A172 (cell line): ENCODE measurements around the gene RHEX. TPM values are rescaled to one million over a fixed set of nuclear protein-coding genes. Genes with fewer than 3 reads are reported as not detected.
"Not testable (repeated sequence)": the region's sequence is repeated elsewhere in the genome, so short reads cannot be mapped to it uniquely, and the experiment has no call there.

ENCODE experiments used
- DNase-seq: peaks from one replicate; pipeline ENCODE4 v3.0.0-alpha.2; 2015; ENCODE audit warnings: low spot score
- total RNA-seq: library from RNA; depleted of rRNA; stranded (reverse); fragments of >200 nt; shearing (Covaris generic); gene quantifications from 2 replicates; pipeline ENCODE4 v1.2.3, GENCODE V29; 2014; rRNA removed

The RHEX gene, protein sequence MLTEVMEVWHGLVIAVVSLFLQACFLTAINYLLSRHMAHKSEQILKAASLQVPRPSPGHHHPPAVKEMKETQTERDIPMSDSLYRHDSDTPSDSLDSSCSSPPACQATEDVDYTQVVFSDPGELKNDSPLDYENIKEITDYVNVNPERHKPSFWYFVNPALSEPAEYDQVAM
- total RNA-seq: not detected in 2 replicates

DNA sequence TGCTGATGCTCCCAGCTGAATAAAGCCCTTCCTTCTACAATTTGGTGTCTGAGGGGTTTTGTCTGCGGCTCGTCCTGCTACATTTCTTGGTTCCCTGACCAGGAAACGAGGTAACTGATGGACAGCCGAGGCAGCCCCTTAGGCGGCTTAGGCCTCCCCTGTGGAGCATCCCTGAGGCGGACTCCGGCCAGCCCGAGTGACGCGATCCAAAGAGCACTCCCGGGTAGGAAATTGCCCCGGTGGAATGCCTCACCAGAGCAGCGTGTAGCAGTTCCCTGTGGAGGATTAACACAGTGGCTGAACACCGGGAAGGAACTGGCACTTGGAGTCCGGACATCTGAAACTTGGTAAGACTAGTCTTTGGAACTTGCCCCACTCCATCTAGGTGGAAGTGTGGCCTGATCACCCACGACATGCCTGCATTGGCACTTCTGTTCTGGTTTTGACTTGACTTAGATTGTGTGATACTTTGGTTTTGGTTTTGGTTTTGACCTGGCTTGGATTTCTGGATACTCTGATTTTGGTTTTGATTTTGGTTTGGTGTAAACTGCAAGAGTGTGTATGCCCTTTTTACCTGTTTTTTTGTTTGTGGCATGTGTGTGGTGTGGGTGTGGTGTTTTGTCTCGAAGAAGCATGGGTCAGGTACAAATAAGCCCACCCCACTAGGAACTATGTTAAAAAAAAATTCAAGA, at the start of gene RHEX:
Gene RHEX (plus strand): TSS at position 255 of the 692 bp plus-strand sequence. CDS start 44,656 bp downstream, outside the sequence.
- not testable (repeated sequence) for DNase-seq

DNA sequence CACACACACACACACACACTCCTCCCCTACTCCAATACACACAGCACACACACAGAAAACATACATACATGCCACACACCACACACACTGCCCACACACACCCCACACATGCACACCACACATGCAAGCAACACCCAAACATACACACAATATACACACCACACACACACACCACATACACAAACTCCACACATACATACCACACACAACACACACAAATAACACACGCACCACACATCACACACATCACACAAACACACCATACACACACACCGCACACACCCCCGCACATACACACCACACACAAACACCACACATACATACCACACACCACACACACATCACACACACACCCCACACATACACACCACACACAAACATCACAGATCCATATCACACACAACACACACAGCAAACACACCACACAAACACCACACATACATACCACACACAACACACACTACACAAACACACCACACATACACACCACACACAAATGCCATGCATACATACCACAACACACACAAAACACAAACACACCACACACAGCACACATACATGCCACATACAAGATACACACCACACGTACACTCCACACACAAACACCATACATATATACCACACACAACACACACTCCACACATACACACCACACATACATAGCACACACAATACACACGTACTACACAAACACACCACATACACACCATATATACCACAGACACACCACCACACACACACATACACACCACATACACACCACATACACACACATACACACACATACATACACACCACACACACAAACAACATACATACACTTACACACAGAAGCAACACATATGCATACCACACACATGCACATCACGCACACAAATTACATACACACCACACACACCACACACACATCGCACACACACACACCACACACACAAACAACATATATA, 48.8 kb upstream of the RHEX start:
- no peak for DNase-seq

DNA sequence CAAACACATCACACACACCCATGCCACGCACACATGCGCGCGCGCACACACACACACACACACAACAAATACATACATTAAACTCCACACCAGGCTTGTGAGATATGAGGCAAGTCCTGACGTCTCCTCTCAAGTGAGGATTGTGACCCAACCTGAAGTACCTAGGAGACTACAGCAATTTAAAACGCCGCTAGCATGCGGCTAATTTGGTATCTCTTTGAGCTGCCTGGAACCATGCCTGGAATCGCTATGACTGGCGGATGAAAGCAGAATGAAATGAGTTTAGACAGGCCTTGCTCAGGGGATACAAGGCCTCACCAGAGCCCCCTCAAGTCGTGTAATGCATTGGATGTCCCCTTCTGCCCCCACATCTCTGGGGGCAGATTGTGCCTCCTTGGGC, 48.1 kb upstream of the RHEX start:
- no peak for DNase-seq

DNA sequence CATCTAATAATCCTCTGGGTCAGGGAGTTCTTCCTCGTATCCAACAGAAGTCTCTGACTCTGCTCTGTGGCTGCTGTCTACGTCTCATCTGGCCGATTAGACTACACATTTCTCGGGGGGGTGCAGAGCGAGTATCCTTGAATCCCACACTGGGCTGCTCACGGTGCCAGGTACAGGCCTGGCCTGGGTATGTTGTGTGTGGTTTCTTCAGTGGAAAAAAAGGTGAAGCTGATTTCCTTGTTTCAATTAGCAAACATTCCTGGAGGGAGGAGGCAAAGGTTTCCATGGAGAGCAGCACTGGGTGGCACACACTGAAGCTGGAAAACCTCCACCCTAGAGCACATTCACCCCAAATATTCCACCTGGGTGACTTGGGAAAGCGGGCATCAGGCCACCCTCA, 47.7 kb upstream of the RHEX start:
- no peak for DNase-seq

DNA sequence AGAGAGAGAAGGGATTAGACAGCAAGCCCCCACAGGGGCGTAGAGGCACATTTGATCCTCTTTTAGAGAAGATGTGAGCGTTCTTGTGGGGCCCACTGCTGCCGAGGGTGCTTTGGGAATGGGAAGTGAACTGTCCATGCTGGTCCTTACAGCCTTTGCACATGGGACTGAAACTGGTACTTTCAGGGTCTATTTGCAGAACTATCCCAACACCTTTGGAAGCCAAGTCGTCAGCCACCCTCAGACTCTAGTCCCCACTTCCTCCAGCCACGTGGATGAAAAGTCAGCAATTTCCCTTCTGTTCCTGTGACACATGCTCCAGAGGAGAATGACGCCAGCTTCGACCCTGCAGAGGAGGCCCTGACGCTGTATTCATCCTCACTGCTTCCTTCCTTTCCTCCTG, 47.2 kb upstream of the RHEX start:
- DNase-seq: no peak

DNA sequence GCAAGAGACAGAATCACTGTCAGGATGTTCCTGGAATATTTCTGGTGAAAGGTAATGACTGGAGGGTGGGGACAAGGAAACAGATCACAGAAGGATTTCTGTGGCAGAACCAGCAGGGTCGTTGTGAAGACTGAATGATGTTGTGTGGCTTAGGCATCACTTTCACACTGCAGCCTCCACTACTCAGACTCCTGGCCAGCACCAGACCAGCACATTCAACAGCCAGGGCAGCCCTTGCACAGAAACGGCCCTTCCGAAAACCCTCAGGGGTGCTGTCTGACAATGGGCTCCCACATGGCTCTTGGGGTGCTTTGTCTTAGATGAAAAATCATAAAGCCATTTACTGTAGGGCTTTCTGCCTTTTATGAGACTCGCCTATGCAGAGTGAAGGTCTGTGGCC, 46.0 kb upstream of the RHEX start:
- DNase-seq: no peak

DNA sequence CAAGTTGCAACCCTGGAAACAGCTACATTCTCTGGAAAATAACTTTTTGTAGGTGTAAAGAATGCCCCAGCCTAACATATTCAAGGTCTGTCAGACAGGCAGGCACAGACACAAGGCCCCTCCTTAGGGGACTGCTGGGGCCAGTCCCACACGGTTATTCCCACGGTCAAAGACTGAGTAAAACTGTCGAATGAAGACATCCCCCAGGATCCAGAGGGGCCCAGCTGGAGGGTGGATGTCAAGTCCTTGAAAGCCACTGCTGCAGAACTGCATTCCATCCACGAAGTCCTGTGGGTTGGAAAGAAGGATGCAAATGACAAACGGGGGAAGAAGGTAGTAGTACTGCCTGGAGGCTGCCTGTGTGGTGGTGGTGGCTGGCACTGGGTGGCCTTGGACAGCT, 42.9 kb upstream of the RHEX start:
- DNase-seq: no peak

DNA sequence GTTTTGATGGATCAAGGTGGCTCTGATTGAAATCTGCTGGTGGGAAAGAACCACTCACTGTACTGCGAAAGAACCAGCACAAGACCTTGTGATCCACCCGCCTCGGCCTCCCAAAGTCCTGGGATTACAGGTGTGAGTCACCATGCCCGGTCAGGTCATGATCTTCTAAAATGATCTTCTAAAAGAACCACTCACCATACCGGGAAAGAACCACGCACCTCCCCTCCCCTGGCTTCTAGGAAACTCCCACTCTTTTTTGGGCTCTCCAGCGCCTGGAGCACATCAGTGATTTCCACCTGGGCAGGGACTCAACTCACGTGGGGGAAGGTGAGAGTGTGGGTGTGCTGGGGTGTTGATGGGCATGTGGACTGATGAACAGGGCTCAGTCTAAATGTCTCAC, 41.9 kb upstream of the RHEX start:
- no peak for DNase-seq

DNA sequence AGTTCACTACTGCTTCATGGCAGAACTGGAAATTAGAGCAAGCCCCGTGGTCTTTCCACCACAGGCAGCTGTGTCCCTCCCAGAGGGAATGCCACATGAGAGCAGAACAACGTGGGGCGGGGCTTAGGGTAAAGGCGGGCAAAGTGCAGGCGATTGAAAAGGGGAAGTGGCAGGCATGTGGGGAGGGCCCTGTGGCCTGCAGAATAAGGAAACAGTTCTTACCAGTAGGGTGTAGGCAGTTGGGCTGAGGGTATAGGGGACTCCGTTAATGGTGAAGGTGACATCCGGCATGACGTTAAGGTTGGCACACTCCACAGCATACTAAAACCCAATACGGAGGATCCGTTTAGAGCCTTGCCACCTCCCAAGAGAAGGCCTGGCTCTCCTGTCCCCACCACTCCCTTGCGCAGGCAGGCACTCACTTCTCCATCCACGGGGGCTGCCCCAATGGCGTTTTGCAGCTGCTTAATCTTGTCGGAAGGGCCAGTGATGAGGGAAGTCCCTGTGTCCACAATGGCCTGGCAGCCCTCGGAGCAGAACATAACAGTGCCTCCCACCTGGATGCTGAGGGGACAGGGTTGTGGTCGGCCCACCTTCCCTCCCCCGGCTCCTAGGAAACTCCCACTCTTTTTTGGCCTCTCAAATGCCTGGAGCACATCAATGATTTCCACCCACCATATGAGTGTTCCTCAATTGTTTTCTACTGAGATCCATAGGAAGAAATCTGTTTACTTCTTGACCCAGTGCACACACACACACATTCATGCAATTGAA, 40.7 kb upstream of the RHEX start:
- no peak for DNase-seq

DNA sequence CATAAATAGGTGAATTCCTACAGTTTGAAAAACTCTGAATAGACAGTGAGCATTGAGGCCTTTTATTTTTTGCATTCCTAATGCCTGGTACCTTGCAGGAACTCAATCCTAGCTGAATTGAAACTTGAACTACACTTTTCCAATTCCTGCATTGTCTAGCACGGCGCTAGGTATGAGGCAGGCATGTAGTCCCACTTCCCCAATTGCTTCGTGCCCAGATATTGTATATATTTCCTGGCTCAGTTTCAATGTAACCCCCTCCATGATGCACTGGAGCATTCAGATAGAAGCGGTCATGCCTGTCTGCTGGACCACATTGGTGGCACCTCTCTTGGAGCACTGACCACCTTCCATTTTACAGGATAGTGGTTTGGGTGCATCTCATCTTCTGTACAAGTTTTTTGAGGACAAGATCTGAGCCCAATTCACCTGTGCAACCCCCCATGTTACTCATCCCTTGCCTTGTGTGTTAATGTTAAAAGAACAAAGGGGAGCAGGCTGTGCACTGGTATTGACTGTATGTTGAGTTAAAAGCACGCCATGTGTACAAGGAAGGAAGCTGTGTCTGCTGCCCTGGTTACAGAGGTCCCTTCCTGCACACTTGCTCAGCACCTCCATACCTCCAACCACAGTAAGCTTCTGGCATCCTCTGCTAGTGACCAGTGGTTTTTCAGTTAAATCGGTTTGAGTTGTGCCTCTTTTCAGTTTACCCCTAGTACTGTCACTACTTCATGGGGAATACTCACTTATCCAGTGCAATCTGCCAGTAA, 39.8 kb upstream of the RHEX start:
- no peak for DNase-seq

DNA sequence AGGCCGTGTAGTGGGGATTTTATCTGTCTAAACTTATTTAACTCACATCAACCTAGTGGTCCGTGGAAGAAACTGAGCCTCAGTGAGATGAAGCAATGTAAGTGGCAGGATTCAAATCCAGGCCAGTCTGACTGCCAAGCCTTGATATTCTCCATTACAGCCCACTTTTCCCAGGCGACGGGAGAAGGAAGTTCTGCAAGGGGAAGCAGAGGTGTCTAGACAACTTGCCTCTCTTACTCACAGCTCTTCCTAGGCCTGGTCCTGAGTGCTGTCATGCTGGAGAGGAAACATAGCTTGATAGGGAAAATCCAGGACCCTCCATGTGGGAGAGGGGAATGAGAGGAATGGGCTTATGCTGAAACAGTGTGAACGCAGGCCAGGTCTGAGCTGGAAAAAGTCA, 38.4 kb upstream of the RHEX start:
- DNase-seq: no peak

DNA sequence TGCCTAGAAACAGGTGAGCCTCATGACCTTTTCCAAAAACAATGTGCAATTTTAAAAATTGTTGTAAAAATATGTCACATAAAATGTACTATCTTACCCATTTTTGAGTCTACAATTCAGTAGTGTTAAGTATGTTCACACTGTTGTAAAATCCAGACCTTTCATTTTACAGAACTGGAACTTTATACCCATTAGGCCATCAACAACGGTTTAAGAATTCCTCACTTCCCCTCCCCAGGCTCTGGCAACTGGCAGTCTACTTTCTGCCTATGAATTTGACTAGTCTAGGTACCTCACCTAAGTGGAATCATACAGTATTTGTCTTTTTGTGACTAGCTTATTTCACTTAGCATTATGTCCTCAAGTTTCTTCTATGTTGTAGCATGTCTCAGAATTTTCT, 37.9 kb upstream of the RHEX start:
- no peak for DNase-seq

DNA sequence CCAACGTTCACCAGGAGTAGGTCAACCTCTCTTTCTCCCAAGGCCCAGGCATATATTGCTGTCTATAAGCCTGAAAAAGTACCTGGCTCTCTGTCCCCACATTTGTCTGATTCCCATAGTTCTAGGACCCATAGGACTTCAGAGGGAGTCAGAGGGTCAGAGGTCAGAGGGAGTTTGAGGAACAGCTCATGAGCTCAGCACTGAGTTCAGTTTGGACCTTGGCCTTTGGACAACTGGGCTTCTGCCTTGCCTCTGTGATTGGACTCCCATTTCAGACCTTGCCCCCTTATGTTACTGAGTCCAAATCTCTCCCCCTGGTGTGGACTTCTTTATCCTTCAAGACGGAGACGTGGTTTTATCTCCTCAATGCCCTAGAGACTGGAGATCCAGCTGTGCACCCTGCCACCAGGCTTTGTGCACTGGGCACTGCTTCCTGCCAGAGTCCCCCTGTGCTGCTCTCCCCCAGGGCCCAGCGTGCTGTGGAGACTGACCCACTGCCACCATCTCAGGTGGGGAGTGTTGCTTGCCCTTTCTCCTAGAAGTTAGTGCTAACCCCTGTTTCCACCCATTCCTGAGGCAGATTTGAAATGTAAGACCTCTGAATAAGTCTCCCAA, 32.5 kb upstream of the RHEX start:
- no peak for DNase-seq

DNA sequence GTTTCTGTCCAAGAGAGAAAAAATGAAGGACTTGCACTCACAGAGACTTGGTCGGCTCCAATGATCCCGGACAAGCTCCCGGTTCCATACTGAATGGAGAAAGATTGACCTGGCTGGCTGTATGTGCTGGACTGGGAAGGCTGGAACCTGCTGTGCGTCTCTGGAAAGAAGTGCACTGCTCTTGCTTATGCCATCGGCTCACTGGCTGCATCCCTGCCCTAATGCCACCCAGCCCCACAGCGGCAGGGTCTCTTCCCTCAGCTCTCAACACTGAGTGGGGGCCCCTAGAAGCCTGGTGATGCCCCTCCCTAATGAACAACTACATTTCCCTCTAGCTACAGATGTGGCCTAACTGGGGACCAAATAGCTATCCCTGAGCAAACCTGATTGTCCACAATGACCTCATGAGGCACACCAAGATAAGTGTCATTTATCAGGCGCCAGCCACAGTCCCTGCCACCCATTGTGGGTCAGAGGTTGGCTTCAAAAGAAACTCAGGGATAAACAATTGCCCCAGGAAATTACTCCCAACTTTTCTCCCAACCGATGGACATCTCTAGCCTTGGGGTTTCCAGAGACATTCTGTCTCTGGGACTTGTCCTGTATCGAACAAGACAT, 31.9 kb upstream of the RHEX start:
- DNase-seq: no peak

DNA sequence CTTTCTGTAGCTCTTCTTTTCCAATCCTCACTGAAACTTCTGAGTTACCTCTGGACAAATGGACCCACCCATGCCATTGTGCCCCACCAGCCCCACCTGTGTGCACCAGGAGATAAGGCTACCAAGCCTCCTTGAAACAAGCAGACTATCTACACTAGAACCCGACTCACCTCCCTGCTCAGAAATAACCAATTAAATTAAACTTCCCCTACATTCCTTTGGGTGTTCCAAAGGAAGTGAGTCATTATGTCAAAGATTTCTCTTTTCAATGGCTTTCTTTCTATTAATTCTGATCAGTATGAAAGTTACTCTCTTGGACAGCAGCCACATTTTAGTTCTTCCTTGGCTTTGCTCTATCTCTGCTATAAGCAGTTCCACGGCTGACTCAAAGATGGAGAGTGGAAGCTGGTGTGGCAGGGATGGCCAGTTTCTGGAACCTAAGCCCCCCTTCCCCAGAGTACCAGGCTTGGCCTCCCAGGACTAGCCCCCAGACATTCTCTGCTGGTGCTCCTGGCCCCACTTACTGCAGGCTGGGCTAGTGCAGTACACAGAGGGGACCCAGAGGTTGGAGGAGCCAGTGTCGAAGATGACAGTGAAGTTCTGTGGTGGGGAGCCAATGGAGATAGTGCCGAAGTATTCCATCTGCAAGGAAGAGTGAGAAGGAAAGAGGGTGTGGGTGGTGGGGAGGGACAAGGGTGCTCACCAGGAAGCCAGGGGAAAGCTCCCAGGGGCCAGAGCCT, 31.2 kb upstream of the RHEX start:
- peak; percentile 78 for DNase-seq

DNA sequence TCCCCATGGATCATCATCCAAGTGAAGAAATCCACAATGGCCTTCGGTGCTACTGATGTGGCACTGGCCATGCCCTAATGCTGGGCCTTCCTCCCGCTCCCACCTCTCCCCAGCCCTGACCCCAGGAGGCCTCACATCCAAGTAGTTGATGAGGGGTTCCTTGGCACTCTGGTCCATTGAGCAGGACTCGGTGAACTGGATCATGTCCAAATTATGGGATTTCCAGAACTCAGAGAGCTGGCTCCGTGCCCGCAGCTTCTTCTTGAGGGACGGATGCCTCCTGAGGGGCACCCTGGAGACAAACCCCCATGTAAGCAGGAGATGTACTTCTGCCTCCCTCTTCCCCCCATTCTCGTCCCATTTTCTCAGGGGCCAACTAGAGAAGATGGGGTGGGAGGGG, 30.2 kb upstream of the RHEX start:
- no peak for DNase-seq

DNA sequence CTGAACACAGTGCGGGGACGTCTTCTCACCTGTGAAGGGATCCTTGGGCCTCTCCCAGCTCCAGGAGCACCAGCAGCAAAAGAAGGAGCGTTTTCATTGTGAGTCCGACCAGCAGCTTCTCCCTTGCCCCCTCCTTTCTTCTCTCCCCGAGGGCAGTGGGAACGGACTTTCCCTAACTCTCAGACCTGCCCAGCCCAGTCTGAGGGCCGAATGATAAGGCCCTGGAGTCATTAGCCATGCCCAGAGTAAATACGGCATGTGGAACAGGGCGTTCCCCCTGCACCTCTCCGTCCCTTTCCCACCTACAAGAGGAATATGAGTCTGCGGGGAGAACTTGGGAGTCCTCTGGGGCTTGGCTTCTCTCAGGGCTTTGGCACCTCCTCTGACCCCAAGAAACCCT, 29.3 kb upstream of the RHEX start, which contains the start of gene CTSE:
Gene CTSE (minus strand): TSS at position 201 of the 400 bp plus-strand sequence. CDS start 104 bp downstream, at position 97.
- no peak for DNase-seq

DNA sequence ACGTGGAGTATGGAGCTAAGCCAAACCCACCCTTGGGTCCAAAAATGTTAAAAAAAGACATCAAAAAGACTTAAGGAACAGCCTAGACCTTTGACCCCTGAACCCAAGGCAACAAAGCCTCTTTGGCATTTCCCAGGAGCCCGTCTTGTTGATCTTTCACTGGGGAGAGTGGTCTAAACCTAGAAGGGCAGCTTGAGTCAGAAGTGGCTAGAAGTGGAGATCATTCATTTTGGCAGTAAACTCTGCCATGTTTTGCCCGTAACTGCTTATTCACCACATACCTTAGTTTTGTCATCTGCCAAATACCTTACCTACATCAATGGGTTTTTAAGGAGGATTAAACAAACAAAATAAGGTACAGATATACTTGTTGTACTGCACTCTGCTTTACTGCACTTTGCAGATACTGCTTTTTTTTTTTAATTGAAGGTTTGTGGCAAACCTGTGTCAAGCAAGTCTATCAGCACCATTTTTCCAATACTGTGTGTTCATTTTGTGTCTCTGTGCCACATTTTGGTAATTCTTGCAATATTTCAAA, 27.6 kb upstream of the RHEX start:
- no peak for DNase-seq

DNA sequence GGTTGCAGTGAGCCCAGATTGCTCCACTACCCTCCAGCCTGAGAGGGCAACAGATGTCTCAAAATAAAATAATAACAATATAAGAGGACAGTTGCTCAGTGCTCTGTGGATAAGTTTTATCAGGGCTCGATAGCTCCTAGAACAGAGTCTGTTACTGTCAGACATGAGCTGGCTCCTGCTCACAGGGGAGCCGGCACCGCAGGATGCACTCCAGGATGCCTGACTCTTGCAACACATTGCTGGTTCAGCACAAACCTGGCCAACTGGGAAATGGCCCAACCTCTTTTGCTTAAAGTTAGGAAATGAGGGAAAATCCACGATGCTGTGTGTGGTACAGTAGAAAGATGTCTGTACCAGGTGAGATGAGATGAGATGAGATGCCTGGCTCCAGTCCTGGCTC, 23.5 kb upstream of the RHEX start:
- DNase-seq: no peak
